MM.1S (cell line): ENCODE measurements around the gene SCFD2.

ENCODE experiments used
- EZH2 ChIP-seq: fragments of 300-600 bp; sonication (generic); optimal IDR thresholded peaks from 2 replicates; pipeline ENCODE3; 2017; ENCODE audit warnings: low read depth, mild to moderate bottlenecking, antibody characterized with exemption, low read length, mixed read lengths
- EZH2phosphoT487 ChIP-seq: fragments of 300-600 bp; sonication (generic); IDR thresholded peaks from 2 replicates; pipeline ENCODE4 v1.6.1; 2018; ENCODE audit warnings: antibody characterized with exemption, low read length
- TF ChIP-seq, protein P1 (sequence below): fragments of 300-600 bp; sonication (generic); IDR thresholded peaks from 2 replicates; pipeline ENCODE4 v1.5.1; 2016; ENCODE audit warnings: antibody characterized with exemption, low read length, mixed read lengths

DNA sequence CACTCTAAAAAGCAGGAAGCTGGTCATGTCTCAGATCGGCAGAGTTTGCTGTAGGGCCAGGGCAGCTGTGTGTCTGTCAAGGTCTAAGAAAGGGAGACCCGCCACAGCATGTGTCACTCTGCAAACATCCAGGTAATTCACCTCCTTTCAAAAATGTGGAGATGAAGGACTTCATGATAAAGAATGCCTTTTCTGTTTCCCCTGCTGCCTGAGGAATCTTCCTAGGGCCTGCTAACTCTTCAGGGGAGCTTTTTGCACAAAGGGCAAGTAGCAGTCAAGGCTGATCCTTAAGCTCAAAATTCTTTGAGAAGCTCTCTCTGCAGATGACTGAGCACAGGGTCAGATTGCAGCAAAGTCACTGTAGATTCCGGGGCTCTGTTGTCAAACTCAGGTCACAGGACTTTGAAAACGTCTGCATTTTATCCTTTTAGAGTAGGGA is 482.7 kb downstream of the SCFD2 start:
- TF ChIP-seq, protein P1, sequence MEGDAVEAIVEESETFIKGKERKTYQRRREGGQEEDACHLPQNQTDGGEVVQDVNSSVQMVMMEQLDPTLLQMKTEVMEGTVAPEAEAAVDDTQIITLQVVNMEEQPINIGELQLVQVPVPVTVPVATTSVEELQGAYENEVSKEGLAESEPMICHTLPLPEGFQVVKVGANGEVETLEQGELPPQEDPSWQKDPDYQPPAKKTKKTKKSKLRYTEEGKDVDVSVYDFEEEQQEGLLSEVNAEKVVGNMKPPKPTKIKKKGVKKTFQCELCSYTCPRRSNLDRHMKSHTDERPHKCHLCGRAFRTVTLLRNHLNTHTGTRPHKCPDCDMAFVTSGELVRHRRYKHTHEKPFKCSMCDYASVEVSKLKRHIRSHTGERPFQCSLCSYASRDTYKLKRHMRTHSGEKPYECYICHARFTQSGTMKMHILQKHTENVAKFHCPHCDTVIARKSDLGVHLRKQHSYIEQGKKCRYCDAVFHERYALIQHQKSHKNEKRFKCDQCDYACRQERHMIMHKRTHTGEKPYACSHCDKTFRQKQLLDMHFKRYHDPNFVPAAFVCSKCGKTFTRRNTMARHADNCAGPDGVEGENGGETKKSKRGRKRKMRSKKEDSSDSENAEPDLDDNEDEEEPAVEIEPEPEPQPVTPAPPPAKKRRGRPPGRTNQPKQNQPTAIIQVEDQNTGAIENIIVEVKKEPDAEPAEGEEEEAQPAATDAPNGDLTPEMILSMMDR, result no peak
- no peak for TF ChIP-seq EZH2
- TF ChIP-seq EZH2phosphoT487, result no peak
